ENCODE results near the gene ADAMTS7. TPM values are rescaled to one million over a fixed set of nuclear protein-coding genes. Genes with fewer than 3 reads are reported as not detected.
"Not testable (repeated sequence)": the region's sequence is repeated elsewhere in the genome, so short reads cannot be mapped to it uniquely, and the experiment has no call there.

ADAMTS7 gene
- polyA plus RNA-seq, 1 donor from 2014 or later, result 31.5 TPM

GRCh38 chr15:78750566-78750965 is 60.7 kb downstream of the ADAMTS7 start:
- Histone ChIP-seq H3K79me2 (replicated peaks; ENCODE audit: insufficient read depth, low read length) (no peaks in the 10 kb centered on the region), H3K27ac (ENCODE audit: low read length) (no peak overlapping the region), H3K27me3 (ENCODE audit: insufficient read depth, low read depth, low read length) (no peaks in the 10 kb centered on the region), H3K4me2 (ENCODE audit: low read length) (no peak overlapping the region), H3F3A (ENCODE audit: insufficient read depth, low read length, poor library complexity, severe bottlenecking) (no peaks in the 10 kb centered on the region), H2AFZ (ENCODE audit: low read depth, low read length) (no peak overlapping the region), H3K9me3 (ENCODE audit: low read length) (no peaks in the 10 kb centered on the region), H3K9me2 (ENCODE audit: insufficient read depth, low read length) (no peaks in the 10 kb centered on the region), H4K20me1 (ENCODE audit: insufficient read depth) (no peaks in the 10 kb centered on the region), H3K9ac (ENCODE audit: low read length) (no peak overlapping the region), H3K36me3 (ENCODE audit: insufficient read depth, low read length) (no peaks in the 10 kb centered on the region), H3K4me3 (ENCODE audit: low read length) (no peak overlapping the region)
- TF ChIP-seq POLR2AphosphoS5 (IDR thresholded peaks at IDR 0.05) (no peak), EZH2 (IDR thresholded peaks at IDR 0.05; ENCODE audit: borderline replicate concordance, insufficient read depth, low read length, poor library complexity, severe bottlenecking) (no peak), SMC3 (conservative IDR thresholded peaks at IDR 0.05; ENCODE audit: poor library complexity) (no peak)

GRCh38 chr15:78749831-78750230 is 61.4 kb downstream of the ADAMTS7 start:
- Histone ChIP-seq H3K9ac (ENCODE audit: low read length) (no peak overlapping the region), H3K27me3 (ENCODE audit: insufficient read depth, low read depth, low read length) (no peaks in the 10 kb centered on the region), H3K27ac (ENCODE audit: low read length) (no peak overlapping the region), H3K36me3 (ENCODE audit: insufficient read depth, low read length) (no peaks in the 10 kb centered on the region), H3F3A (ENCODE audit: insufficient read depth, low read length, poor library complexity, severe bottlenecking) (no peaks in the 10 kb centered on the region), H3K9me2 (ENCODE audit: insufficient read depth, low read length) (no peaks in the 10 kb centered on the region), H3K9me3 (ENCODE audit: low read length) (no peaks in the 10 kb centered on the region), H3K79me2 (replicated peaks; ENCODE audit: insufficient read depth, low read length) (no peaks in the 10 kb centered on the region), H4K20me1 (ENCODE audit: insufficient read depth) (no peaks in the 10 kb centered on the region), H3K4me2 (ENCODE audit: low read length) (no peak overlapping the region), H2AFZ (ENCODE audit: low read depth, low read length) (no peak overlapping the region), H3K4me3 (ENCODE audit: low read length) (no peak overlapping the region)
- TF ChIP-seq SMC3 (conservative IDR thresholded peaks at IDR 0.05; ENCODE audit: poor library complexity) (no peak), MXI1 (conservative IDR thresholded peaks at IDR 0.05; ENCODE audit: poor library complexity, severe bottlenecking) (no peak), TAF1 (IDR thresholded peaks at IDR 0.05; ENCODE audit: low read depth) (no peak), RAD21 (conservative IDR thresholded peaks at IDR 0.05) (no peak), REST (IDR thresholded peaks at IDR 0.05; ENCODE audit: borderline replicate concordance) (no peak), CTCF (IDR thresholded peaks at IDR 0.05; ENCODE audit: poor library complexity, severe bottlenecking) (no peak), POLR2AphosphoS5 (IDR thresholded peaks at IDR 0.05) (no peak), EP300 (conservative IDR thresholded peaks at IDR 0.05; ENCODE audit: poor library complexity, severe bottlenecking) (no peak)

GRCh38 chr15:78747877-78748276 is 63.4 kb downstream of the ADAMTS7 start:
- H3K36me3 ChIP-seq (ENCODE audit: insufficient read depth, low read length); H4K20me1 ChIP-seq (ENCODE audit: insufficient read depth); H3K27me3 ChIP-seq (ENCODE audit: insufficient read depth, low read depth, low read length); H3K4me2 ChIP-seq (ENCODE audit: low read length); H3K9me2 ChIP-seq (ENCODE audit: insufficient read depth, low read length); H3K27ac ChIP-seq (ENCODE audit: low read length); H3K79me2 ChIP-seq (replicated peaks; ENCODE audit: insufficient read depth, low read length); H3F3A ChIP-seq (ENCODE audit: insufficient read depth, low read length, poor library complexity, severe bottlenecking); H2AFZ ChIP-seq (ENCODE audit: low read depth, low read length); H3K4me3 ChIP-seq (ENCODE audit: low read length); H3K9me3 ChIP-seq (ENCODE audit: low read length); H3K9ac ChIP-seq (ENCODE audit: low read length): not testable (repeated sequence)

GRCh38 chr15:78741674-78742073 is 69.6 kb downstream of the ADAMTS7 start:
- H3F3A ChIP-seq (ENCODE audit: insufficient read depth, low read length, poor library complexity, severe bottlenecking); H3K9me2 ChIP-seq (ENCODE audit: insufficient read depth, low read length); H3K79me2 ChIP-seq (replicated peaks; ENCODE audit: insufficient read depth, low read length); H3K27ac ChIP-seq (ENCODE audit: low read length); H3K4me3 ChIP-seq (ENCODE audit: low read length); H2AFZ ChIP-seq (ENCODE audit: low read depth, low read length); H3K9me3 ChIP-seq (ENCODE audit: low read length); H4K20me1 ChIP-seq (ENCODE audit: insufficient read depth); H3K4me2 ChIP-seq (ENCODE audit: low read length); H3K27me3 ChIP-seq (ENCODE audit: insufficient read depth, low read depth, low read length); H3K36me3 ChIP-seq (ENCODE audit: insufficient read depth, low read length); H3K9ac ChIP-seq (ENCODE audit: low read length): not testable (repeated sequence)

Data from neural cell (in vitro differentiated cells).